Keratinocyte (primary cell): Measurements from ENCODE around the gene RMND1. TPM values are rescaled to one million over a fixed set of nuclear protein-coding genes. Genes with fewer than 3 reads are reported as not detected.

Experiments
- DNase-seq: peaks from one replicate; pipeline ENCODE4 v3.0.0-alpha.2; 2011; ENCODE audit warnings: low read depth, missing footprints, low spot score
- FAIRE-seq: peaks from 2 replicates; lab custom pipeline; 2011; peaks lifted over from hg19 to GRCh38; lab: Jason Lieb, UNC
- H2AFZ ChIP-seq: 2 replicates; pipeline ENCODE4 v1.6.0; 2012; ENCODE audit warnings: low read length, control low read depth, inconsistent platforms; ENCODE audit not compliant: control insufficient read depth
- H3K27ac ChIP-seq: 2 replicates; pipeline ENCODE4 v1.5.1; 2011; ENCODE audit warnings: low read length; ENCODE audit not compliant: control insufficient read depth, insufficient read depth
- H3K27me3 ChIP-seq: 3 replicates; pipeline ENCODE4 v1.6.0; 2011; ENCODE audit warnings: low read length; ENCODE audit not compliant: control insufficient read depth, insufficient read depth; ENCODE audit errors: extremely low read depth
- H3K36me3 ChIP-seq, 2 experiments: 2 replicates in 1 of 2; 3 replicates in 1 of 2; pipeline ENCODE4 v1.5.1; 2011; ENCODE audit warnings: low read length in 2 of 2, mild to moderate bottlenecking in 1 of 2; ENCODE audit not compliant: control insufficient read depth in 2 of 2, insufficient read depth in 2 of 2; ENCODE audit errors: extremely low read depth in 1 of 2
- H3K4me1 ChIP-seq: 3 replicates; pipeline ENCODE4 v1.5.1; 2011; ENCODE audit warnings: low read length; ENCODE audit not compliant: control insufficient read depth, insufficient read depth; ENCODE audit errors: extremely low read depth
- H3K4me2 ChIP-seq: 3 replicates; pipeline ENCODE4 v1.6.0; 2011; ENCODE audit warnings: low read depth, low read length; ENCODE audit not compliant: control insufficient read depth, insufficient read depth; ENCODE audit errors: extremely low read depth
- H3K4me3 ChIP-seq, 3 experiments: fragments of 200-600 bp in 1 of 3; sonication (generic) in 1 of 3; 2 replicates in 2 of 3; 3 replicates in 1 of 3; pipeline ENCODE4 v1.5.1; 2011 to 2016; ENCODE audit warnings: low read length in 3 of 3, mild to moderate bottlenecking in 3 of 3, control low read depth in 2 of 3, inconsistent platforms in 1 of 3, low read depth in 1 of 3, mixed read lengths in 1 of 3, mixed run types in 1 of 3, moderate library complexity in 1 of 3; ENCODE audit not compliant: control insufficient read depth in 2 of 3, insufficient read depth in 2 of 3; ENCODE audit errors: extremely low read depth in 1 of 3
- H3K79me2 ChIP-seq: 2 replicates; pipeline ENCODE4 v1.6.0; 2012; ENCODE audit warnings: low read length; ENCODE audit not compliant: control insufficient read depth, insufficient read depth
- H3K9ac ChIP-seq: 3 replicates; pipeline ENCODE4 v1.6.0; 2011; ENCODE audit warnings: low read length; ENCODE audit not compliant: control insufficient read depth, insufficient read depth; ENCODE audit errors: extremely low read depth
- H3K9me1 ChIP-seq: 3 replicates; pipeline ENCODE4 v1.6.0; 2011; ENCODE audit warnings: low read length; ENCODE audit not compliant: control insufficient read depth, insufficient read depth; ENCODE audit errors: extremely low read depth
- H3K9me3 ChIP-seq: 2 replicates; pipeline ENCODE4 v1.5.1; 2012; ENCODE audit warnings: low read depth, low read length; ENCODE audit not compliant: control insufficient read depth
- H4K20me1 ChIP-seq: 3 replicates; pipeline ENCODE4 v1.6.0; 2011; ENCODE audit warnings: low read length; ENCODE audit not compliant: control insufficient read depth, insufficient read depth; ENCODE audit errors: extremely low read depth
- CTCF ChIP-seq, 3 experiments: IDR thresholded peaks in 1 of 3; conservative IDR thresholded peaks in 1 of 3; optimal IDR thresholded peaks in 1 of 3; 2 replicates in 2 of 3; 3 replicates in 1 of 3; pipeline versions ENCODE3 to v1.5.1; 2011; ENCODE audit warnings: low read length in 3 of 3, mild to moderate bottlenecking in 3 of 3, moderate library complexity in 2 of 3, control low read depth in 1 of 3, inconsistent platforms in 1 of 3; ENCODE audit not compliant: insufficient read depth in 2 of 3; ENCODE audit errors: extremely low read depth in 1 of 3
- EZH2 ChIP-seq: IDR thresholded peaks from one replicate; pipeline ENCODE4 v1.6.1; 2012; ENCODE audit warnings: inconsistent platforms, mild to moderate bottlenecking, low read length, moderate library complexity
- dilution Hi-C: fragments of 300-500 bp; cut with MboI; formaldehyde crosslinking; loops from one replicate; pipeline ENCODE4 v1.7.0; 2020; ENCODE audit warnings: low sequenced_read_pairs; ENCODE audit not compliant: extremely low pct_ligation_motif_present
- polyA plus RNA-seq, 5 experiments: library from polyadenylated mRNA; depleted of rRNA in 3 of 5; stranded (reverse) in 3 of 5; stranded (forward) in 1 of 5; unstranded in 1 of 5; fragments of >200 nt; gene quantifications; 1 replicate in 1 of 5; 2 replicates in 3 of 5; 3 replicates in 1 of 5; pipeline versions ENCODE4 v1.2.1 to v1.2.3, GENCODE V29; 2011 to 2012; ENCODE audit warnings: missing spikeins in 2 of 5, low read depth in 1 of 5, low replicate concordance in 1 of 5

Gene RMND1
- polyA plus RNA-seq, 1 donor (not counting 4 experiments of a cell fraction or from before 2014, with no cell fraction given) = 23.1 TPM

GRCh38 chr6:151434369-151434768, 17.6 kb downstream of the RMND1 start:
- no peaks in the 10 kb centered on the region for H3K9me3 ChIP-seq
- DNase-seq (no peak), FAIRE-seq (no peak)
- H3K36me3 ChIP-seq = peaks cover 8 to 21% of the 10 kb centered on the region in 2 experiments
- peaks cover 2% of the 10 kb centered on the region for H4K20me1 ChIP-seq
- peaks cover 13% of the 10 kb centered on the region for H3K79me2 ChIP-seq
- H3K9me1 ChIP-seq = peaks cover 6% of the 10 kb centered on the region
- dilution Hi-C loops = no loop called here
- no peak overlapping the region for H3K4me3 ChIP-seq
- H3K4me1 ChIP-seq = no peaks in the 10 kb centered on the region
- H3K27ac ChIP-seq = no peak overlapping the region
- TF ChIP-seq EZH2 (no peak), CTCF (optimal IDR thresholded peaks at IDR 0.05 in 1 of 3, IDR thresholded peaks at IDR 0.05 in 1 of 3, conservative IDR thresholded peaks at IDR 0.05 in 1 of 3; ENCODE audit: extremely low read depth in 1 of 3, insufficient read depth in 2 of 3, low read length in 3 of 3) (no peak)
- no peak overlapping the region for H3K4me2 ChIP-seq
- no peak overlapping the region for H2AFZ ChIP-seq
- no peak overlapping the region for H3K9ac ChIP-seq
- H3K27me3 ChIP-seq = no peaks in the 10 kb centered on the region

GRCh38 chr6:151432651-151433050, 19.3 kb downstream of the RMND1 start:
- no peak for TF ChIP-seq CTCF (optimal IDR thresholded peaks at IDR 0.05 in 1 of 3, IDR thresholded peaks at IDR 0.05 in 1 of 3, conservative IDR thresholded peaks at IDR 0.05 in 1 of 3; ENCODE audit: extremely low read depth in 1 of 3, insufficient read depth in 2 of 3, low read length in 3 of 3)
- TF ChIP-seq EZH2 = no peak
- no peaks in the 10 kb centered on the region for H3K27me3 ChIP-seq
- no peak for FAIRE-seq
- no peaks in the 10 kb centered on the region for H3K4me1 ChIP-seq
- H3K9ac ChIP-seq = no peak overlapping the region
- no peaks in the 10 kb centered on the region for H4K20me1 ChIP-seq
- no peaks in the 10 kb centered on the region for H3K9me1 ChIP-seq
- no peak overlapping the region for H3K4me2 ChIP-seq
- no peaks in the 10 kb centered on the region for H3K79me2 ChIP-seq
- DNase-seq = no peak
- peaks cover 9 to 14% of the 10 kb centered on the region in 2 experiments for H3K36me3 ChIP-seq
- H3K27ac ChIP-seq = no peak overlapping the region
- dilution Hi-C loops = no loop called here
- no peak overlapping the region for H3K4me3 ChIP-seq
- no peaks in the 10 kb centered on the region for H3K9me3 ChIP-seq
- no peak overlapping the region for H2AFZ ChIP-seq
